Measurements from ENCODE around the gene PPP3CA. TPM values are rescaled to one million over a fixed set of nuclear protein-coding genes. Genes with fewer than 3 reads are reported as not detected.

Gene PPP3CA
- total RNA-seq, 2 donors from 2014 or later: 36.6 to 39.2 TPM

DNA sequence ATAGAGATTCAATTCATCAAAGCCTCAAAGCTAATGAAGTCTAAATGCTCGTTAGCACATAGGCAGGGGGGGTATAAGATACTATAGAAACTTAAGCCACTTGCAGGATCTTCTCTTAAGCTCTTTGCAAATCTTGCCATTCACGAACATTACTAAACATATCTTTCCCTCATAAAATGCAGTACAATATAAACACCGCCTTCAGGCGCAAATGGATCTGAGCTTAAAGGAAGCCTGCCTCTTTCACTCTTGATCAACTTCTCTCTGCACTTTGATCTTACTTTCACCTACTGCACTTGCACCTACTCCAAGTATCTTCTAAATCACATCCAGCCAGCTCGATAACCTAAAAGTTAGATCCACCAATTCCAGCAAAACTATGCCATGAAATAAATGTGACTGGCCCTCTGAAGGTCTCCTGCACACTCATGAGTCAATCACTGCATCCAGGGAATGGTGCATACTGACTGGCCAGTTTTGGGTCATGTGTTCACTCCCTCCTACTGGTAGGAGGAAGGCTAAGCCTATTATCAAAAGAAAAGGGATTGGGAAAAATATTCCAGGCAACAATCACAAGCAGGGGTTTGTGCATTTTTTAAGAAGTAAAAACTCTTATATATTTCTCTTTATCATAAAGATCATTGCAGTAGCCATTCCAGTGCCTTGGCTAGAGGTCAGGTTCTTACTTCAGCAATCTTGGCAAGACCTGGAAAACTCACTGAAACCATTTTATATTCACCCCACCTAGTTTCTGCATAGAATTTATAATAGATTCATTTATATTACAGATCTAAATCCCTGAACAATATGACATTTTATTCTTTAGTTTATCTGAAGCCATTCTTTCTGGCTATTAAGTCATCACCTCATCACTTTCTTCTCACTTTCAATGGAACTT, 222.0 kb downstream of the PPP3CA start:
- WGBS, 2 experiments (ENCODE audit: insufficient coverage in 1 of 2, insufficient read length in 1 of 2): 81 to 84% methylated on average over 5 of the region's 5 CpGs
- no peak overlapping the region for H3K4me3 Mint-ChIP-seq
- Histone ChIP-seq H3K4me3 (ENCODE audit: low read length) (peak overlapping the region; percentile 47), H3K36me3 (ENCODE audit: control insufficient read depth, insufficient read depth, low read length) (no peaks in the 10 kb centered on the region), H3K9me3 (ENCODE audit: control insufficient read depth, low read length) (peaks cover under 1% of the 10 kb centered on the region), H3K27me3 (ENCODE audit: control insufficient read depth, insufficient read depth, low read length, poor library complexity, severe bottlenecking) (no peaks in the 10 kb centered on the region), H3K4me1 (ENCODE audit: control insufficient read depth, insufficient read depth, low read length) (peaks cover 9% of the 10 kb centered on the region), H3K9ac (ENCODE audit: extremely low read depth, low read length, poor library complexity, severe bottlenecking) (no peak overlapping the region), H3K27ac (ENCODE audit: low read depth, low read length) (no peak overlapping the region)
- TF ChIP-seq, protein P1, sequence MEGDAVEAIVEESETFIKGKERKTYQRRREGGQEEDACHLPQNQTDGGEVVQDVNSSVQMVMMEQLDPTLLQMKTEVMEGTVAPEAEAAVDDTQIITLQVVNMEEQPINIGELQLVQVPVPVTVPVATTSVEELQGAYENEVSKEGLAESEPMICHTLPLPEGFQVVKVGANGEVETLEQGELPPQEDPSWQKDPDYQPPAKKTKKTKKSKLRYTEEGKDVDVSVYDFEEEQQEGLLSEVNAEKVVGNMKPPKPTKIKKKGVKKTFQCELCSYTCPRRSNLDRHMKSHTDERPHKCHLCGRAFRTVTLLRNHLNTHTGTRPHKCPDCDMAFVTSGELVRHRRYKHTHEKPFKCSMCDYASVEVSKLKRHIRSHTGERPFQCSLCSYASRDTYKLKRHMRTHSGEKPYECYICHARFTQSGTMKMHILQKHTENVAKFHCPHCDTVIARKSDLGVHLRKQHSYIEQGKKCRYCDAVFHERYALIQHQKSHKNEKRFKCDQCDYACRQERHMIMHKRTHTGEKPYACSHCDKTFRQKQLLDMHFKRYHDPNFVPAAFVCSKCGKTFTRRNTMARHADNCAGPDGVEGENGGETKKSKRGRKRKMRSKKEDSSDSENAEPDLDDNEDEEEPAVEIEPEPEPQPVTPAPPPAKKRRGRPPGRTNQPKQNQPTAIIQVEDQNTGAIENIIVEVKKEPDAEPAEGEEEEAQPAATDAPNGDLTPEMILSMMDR (conservative IDR thresholded peaks at IDR 0.05): no peak
- peaks cover 26% of the 10 kb centered on the region for H3K4me1 Mint-ChIP-seq
- H3K9me3 Mint-ChIP-seq: no peaks in the 10 kb centered on the region
- H3K27ac Mint-ChIP-seq: peak overlapping the region; percentile 9
- no peak for DNase-seq
- no peaks in the 10 kb centered on the region for H3K27me3 Mint-ChIP-seq (ENCODE audit: insufficient read depth)
- H3K36me3 Mint-ChIP-seq (ENCODE audit: low read depth): peaks cover 5% of the 10 kb centered on the region

DNA sequence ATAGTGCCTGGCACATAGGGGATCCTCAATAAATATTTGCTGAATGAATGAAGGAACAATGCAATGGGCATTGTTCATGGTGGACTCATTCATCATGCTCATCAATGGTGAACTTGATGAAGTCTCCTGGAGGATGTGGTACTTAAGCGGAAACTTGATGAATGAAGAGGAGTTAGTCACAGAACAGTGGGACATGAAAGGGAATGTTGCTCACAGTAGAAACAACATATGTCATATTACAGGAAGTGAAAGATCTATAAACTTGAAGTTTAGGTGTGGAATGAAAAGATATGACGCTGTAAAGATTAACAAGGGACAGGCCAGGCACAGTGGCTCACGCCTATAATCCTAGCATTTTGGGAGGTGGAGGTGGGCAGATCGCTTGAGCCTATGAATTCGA, 224.1 kb downstream of the PPP3CA start:
- Mint-ChIP-seq H3K36me3 (ENCODE audit: low read depth) (no peaks in the 10 kb centered on the region), H3K27ac (no peak overlapping the region), H3K4me3 (no peak overlapping the region), H3K9me3 (no peaks in the 10 kb centered on the region), H3K27me3 (ENCODE audit: insufficient read depth) (no peaks in the 10 kb centered on the region), H3K4me1 (peaks cover 34% of the 10 kb centered on the region)
- Histone ChIP-seq H3K4me3 (ENCODE audit: low read length) (no peak overlapping the region), H3K9ac (ENCODE audit: extremely low read depth, low read length, poor library complexity, severe bottlenecking) (no peak overlapping the region), H3K4me1 (ENCODE audit: control insufficient read depth, insufficient read depth, low read length) (peaks cover 9% of the 10 kb centered on the region), H3K27me3 (ENCODE audit: control insufficient read depth, insufficient read depth, low read length, poor library complexity, severe bottlenecking) (no peaks in the 10 kb centered on the region), H3K9me3 (ENCODE audit: control insufficient read depth, low read length) (no peaks in the 10 kb centered on the region), H3K27ac (ENCODE audit: low read depth, low read length) (no peak overlapping the region), H3K36me3 (ENCODE audit: control insufficient read depth, insufficient read depth, low read length) (no peaks in the 10 kb centered on the region)
- 92 to 100% methylated on average over 5 of the region's 5 CpGs for WGBS, 2 experiments (ENCODE audit: insufficient coverage in 1 of 2, insufficient read length in 1 of 2)
- no peak for DNase-seq
- TF ChIP-seq, protein P1 (conservative IDR thresholded peaks at IDR 0.05): no peak

DNA sequence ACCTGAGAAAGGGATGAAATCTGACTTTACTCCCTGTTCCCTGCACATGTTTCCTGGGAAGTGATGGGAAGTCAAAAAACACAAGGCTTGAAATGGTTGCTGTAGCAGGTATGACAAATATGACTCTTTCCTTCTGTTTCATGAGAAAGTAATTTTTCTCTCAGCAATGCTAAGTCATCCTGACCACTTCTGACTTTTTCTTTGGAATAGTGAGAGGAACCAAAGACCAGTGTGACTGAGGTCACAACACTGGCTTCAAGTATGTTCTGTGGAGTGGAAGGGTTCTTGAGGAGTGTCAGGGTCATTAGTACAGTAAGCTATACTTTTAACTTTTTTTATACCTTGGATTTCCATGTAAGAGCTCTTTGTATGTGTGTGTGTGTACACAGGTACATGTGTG, 225.3 kb downstream of the PPP3CA start:
- no peaks in the 10 kb centered on the region for H3K36me3 ChIP-seq (ENCODE audit: control insufficient read depth, insufficient read depth, low read length)
- Mint-ChIP-seq H3K4me3 (no peak overlapping the region), H3K9me3 (no peaks in the 10 kb centered on the region), H3K4me1 (peaks cover 35% of the 10 kb centered on the region), H3K36me3 (ENCODE audit: low read depth) (no peaks in the 10 kb centered on the region), H3K27ac (no peak overlapping the region), H3K27me3 (ENCODE audit: insufficient read depth) (no peaks in the 10 kb centered on the region)
- no peaks in the 10 kb centered on the region for H3K9me3 ChIP-seq (ENCODE audit: control insufficient read depth, low read length)
- H3K9ac ChIP-seq (ENCODE audit: extremely low read depth, low read length, poor library complexity, severe bottlenecking): no peak overlapping the region
- DNase-seq: no peak
- H3K27ac ChIP-seq (ENCODE audit: low read depth, low read length): no peak overlapping the region
- H3K27me3 ChIP-seq (ENCODE audit: control insufficient read depth, insufficient read depth, low read length, poor library complexity, severe bottlenecking): no peaks in the 10 kb centered on the region
- H3K4me1 ChIP-seq (ENCODE audit: control insufficient read depth, insufficient read depth, low read length): peaks cover 4% of the 10 kb centered on the region
- no peak overlapping the region for H3K4me3 ChIP-seq (ENCODE audit: low read length)
- TF ChIP-seq, protein P1 (conservative IDR thresholded peaks at IDR 0.05): no peak
